GM18870 (cell line): ENCODE measurements around the gene MED14.

Experiments
- ATAC-seq: cut with Tn5 transposase; IDR thresholded peaks from one replicate; pipeline ENCODE4 v1.9.1; 2021; ENCODE audit warnings: moderate library complexity; ENCODE audit not compliant: unreplicated experiment

Gene MED14

DNA sequence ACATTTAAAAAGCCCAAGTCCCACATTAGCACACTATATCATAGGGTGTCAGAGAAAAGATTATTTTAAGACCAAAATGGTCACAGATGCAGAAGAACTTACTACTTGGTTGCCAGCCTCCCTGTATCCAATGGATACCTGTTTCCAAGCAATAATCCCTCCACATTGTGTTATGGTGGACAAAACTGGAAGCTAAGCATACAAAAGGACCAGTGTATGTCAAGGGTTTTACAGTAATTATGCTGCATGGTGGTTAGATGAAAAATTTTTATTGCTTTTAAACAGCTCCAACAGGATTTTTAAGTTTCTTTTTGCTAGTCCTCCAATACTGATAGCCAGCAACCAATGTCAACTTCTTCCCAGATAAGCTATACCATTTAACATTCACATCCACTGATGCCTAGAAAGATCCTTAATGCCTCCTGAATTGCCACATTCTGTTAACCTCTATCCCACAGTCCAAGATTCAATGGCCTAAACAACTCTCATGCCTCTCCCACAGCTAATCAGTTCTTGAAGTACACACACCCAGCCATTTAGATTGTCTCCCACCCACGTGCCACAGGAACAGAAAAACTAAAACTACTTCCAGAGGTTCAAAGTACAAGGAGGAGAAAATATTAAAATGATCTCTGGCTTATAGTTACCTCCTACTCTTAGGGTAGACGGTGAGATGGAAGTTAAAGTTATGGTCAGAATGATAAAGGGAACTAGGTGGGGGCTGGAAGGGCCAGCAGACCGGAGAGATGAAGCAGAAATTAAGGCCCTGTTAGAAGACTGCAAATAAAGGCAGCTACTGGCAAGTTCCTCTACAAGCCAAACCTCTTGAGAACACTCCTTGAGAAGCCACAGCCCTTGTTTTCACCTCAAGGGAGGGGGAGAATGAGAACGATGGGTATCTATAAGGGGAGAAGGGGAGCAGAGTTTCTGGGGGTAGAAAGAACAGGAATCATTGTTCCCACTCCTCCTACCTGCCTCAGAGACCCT, 5.5 kb downstream of the MED14 start:
- no peak for ATAC-seq

DNA sequence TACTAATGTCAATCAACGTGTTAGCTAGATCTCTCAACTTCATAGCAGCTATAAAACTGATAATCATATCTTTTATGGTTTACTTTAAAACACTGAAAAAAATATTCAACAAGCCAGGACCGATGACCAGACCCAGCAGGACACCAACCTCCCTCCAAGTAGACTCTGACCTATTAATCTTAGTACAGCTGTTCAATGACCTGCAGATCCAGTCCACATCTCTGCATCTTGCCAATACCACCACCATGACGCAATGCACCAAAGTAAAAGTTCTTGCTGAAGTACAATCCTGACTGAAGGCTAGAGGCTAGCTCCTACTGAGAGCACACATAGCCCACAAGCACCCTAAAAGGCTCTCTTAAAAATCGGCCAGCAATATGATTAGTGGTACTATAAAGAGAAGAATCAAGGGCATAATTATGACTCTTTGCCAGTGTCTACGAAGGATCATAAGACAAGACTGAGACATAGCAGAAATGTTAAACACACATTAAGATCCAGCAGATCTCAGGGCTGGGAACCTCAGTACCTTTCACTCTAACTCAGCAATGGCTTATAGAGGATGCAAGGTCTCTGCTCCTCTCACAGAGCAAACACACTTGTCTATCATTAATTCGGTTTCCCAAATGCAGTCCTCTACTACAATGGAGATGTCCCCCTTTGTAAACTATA, 7.6 kb downstream of the MED14 start:
- no peak for ATAC-seq

DNA sequence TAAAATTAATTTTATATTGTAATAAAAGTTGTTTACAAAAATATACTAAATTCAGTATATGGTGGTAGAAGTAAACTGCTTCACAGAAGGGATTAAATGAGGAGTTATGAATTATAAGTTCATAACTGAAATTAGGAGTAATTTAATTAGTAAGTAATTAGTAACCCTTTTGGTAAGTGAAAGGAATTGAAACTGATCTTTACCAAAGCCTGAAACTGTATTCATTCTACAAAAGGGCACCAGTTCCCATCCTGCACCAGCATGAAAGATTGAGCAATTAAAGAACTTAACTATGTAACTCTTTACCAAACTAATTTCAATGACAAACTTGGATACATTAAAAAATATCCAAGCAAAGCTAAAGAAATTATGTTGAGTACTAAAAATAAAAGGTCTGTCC, 8.2 kb downstream of the MED14 start:
- no peak for ATAC-seq

DNA sequence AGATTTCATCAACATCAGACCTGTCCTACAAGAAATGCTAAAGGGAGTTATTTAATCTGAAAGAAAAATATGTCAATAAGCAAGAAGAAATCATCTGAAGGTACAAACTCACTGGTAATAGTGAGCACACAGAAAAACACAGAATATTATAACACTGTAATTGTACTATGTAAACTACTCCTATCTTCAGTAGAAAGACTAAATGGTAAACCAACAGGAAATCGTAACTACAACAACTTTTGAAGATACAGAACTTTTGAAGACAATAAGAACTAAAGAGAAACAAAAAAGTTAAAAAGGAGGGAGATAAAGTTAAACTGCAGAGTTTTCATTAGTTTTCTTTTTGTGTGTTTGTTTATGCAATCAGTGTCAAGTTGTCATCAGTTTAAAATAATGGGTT, 12.4 kb downstream of the MED14 start:
- no peak for ATAC-seq

DNA sequence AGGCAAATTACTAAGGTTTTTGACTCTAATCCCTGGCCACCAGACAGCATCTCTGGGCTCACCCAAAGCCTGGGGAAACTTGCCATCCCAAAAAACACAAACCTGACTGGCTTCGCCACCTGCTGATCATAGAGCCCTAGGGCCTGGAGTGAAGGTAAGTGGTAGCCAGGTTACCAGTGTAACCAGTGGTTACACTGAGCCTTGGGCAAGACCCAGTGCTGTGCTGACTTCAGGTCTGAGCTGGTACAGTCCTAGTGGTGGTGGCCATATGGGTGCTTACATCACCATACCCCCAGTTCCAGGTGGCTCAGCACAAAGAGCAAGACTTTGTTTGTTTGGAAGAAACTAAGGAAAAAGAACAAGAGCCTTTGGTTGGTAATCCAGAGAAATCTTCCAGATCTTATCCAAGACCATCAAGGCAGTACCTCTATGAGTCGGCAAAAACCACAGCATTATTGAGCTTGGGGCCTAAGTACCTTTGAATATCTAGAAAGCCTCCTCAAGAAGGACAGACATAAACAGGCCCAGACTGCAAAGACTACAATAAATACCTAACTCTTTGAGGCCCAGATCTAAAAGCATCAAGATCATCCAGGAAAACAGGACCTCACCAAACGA, 13.7 kb downstream of the MED14 start:
- ATAC-seq, result no peak

DNA sequence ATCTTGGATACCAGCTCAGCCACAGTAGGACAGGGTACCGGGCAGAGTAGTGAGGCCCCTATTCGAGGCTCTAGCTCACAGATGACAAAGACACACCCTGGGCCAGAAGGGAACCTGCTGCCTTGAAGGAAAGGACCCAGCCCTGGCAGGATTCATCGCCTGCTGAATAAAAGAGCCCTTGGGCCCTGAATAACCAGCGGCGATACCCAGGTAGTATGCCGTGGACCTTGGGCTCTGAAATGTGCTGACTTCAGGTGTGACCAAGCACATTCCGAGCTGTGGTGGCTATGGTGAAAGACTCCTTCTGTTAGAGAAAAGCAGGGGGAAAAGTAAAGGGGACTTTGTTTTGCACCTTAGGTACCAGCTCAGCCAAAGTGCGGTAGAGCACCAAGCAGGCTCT, 14.6 kb downstream of the MED14 start:
- ATAC-seq, result no peak

DNA sequence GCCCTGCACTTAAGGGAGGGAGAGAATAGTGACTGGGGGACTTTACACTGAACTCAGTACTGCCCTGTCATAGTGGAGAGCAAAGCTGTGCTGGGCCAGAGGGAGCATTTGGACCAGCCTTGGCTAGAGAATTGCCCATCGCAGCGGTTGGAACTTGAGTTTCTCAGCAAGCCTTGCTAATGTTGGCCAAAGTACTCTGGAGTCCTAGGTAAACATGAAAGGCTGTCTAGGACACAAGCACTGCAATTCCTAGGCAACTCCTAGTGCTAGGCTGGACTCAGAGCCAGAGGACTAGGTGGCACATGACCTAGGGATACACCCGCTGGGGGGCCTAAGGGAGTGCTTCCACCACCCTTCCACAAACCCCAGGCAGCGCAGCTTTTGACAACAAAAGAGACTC, 15.0 kb downstream of the MED14 start:
- no peak for ATAC-seq

DNA sequence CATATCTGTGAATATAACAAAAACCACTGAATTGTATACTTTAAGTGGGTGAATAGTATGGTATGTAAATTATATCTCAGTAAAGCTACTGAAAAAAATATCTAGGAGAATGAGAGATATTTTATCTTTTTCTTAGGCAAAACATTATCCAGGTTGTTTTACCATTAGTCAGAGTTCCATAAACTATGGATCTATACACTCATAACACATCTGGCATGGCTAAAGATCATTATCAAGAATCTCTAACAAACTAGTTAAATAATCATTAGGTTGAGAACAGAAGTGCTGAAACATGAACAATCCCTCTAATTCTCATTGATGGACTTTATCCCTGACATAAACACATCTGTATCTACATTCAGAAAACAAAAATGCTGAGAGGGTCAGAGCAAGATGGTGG, 15.6 kb downstream of the MED14 start:
- no peak for ATAC-seq

DNA sequence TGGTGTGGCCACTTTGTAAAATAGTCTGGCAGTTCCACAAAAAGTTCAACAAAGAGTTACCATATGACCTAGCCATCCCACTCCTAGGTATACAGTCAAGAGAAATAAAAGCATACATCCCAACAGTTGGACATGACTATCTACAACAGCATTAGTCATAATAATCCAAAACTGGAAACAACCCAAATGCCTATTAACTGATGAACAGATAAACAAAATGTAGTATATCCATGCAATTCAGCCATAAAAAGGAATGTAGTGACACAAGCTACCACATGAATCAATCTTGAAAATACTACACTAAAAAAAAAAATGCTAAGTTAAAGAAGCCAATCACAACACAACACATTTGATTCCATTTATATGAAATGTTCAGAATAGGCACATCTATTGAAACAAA, 16.1 kb downstream of the MED14 start:
- no peak for ATAC-seq

DNA sequence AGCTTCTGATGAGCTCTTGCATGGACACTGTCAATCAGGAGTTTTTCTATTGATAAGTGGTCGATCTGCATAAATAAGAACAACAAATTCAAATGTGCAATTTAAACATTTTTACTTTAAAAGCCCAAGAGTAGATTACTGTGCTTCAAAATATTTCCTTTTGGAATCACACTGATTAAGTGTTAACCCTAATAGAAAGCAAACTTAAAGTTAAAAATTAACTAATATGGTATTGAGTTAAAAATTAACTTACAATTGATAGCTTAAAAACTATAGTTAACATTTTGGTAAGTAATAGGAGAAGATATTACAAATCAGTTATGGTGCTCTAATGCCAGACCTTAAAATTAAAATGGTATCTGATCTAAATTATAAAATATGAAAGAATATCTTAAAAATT, 25.9 kb downstream of the MED14 start:
- ATAC-seq, result no peak

DNA sequence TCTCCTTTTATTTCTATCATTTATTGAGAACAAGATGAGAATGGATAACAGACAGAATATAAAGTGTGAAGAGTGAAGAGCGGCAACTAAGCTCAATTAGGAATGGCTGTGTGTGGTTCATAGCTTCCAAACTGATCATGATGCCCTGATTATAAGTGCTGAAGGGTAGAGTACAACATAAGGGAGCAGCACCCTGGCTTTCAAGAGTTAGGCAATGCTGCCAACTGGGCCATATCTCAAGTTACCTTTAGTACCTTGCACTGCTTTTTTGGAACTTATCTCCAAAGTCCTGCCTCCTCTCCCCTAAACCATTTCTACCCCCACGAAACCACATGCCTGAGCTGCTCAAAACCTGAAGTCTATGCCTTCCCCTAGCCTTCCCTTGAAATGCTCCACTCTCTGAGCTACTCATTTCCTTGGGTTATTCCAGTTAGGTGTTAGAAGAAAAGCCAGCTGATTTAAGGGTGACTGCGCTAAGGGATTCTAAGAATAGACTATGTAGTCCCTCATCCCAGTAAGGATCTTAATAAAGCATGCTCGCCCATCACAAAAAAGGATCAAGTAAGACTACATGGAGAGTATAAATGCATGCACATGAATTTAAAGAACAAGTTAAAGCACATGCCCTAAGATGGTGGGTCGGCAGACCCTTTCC, 29.6 kb downstream of the MED14 start:
- no peak for ATAC-seq

DNA sequence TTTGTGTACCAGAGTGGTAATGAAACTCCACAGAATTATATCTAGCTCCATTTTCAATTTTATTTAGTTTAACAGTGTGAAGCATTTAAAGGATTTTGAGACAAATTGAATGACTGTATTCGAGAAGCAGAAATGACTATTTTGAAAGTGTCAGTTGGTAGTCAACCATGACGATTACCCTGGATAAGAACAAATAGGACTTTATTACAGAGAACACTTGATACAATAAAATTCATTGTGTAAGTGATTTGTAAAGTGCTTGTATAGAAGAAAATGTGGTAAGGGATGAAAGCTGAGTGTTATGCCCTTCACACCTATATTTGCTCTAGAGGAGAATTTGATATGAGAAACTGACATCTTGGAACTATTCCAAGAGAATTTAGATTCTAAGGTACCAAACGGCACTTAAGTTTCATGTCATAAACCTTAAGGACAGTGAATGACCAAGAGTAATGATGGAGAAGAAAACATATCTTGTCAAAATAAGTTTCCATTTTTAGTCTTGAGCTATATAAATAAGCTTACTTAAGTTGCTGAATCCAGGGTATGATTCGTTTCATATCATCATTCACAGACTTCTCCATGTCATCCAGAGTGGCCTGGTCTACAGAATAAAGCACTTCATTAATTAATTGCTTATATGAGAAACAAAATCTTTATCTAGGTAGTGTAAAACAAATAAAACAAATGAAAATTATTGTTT, 34.6 kb downstream of the MED14 start:
- no peak for ATAC-seq

DNA sequence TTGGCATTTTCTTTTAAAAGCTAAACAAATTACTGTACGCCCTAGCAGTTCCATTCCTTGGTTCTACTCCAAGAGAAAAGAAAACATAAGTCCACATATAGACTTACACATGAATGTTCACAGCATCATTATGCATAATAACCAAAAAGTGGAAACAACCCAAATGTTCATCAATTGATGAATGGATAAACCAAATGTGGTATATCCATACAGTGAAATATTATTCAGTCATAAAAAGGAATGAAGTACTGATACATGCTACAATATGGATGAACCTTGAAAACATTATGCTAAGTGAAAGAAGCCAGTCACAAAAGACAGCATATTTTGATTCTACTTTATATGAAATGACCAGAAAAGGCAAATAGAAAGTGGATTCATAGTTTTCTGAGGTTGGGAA, 36.5 kb downstream of the MED14 start:
- ATAC-seq, result no peak

DNA sequence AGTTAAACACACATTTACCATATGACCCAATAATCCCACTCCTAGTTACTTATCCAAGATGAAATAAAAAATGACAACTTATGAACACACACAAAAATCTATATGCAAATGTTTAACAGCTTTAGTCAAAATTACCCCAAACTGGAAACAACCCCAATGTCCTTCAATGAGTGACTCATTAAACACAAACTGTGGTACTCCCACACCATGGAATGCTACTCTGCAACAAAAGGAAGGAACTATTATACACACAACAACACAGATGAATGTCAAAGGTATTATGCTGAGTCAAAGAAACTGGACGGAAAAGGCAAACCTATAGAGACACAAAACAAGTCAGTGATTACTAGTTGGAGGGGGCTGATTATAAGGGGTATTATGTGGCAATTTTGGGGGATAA, 40.5 kb downstream of the MED14 start:
- no peak for ATAC-seq

DNA sequence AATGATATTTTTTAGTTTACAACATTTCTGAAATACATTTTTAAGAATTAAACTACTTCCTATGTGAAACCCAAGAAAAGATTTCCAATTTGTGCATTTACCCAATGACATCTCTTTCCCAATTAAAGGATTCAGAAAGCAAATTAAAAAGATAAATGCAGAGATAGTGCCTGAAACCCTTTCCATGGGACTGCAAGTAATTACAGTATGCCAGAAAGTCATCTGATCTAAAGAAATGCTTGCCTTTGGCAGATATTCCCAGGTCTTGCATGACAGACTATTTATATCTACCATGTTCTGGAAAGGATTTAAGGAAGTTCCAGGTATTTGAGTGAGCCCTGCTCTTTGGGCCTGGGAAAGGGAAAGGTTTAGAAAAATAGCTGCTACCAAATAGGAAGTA, 46.4 kb downstream of the MED14 start:
- ATAC-seq, result no peak

DNA sequence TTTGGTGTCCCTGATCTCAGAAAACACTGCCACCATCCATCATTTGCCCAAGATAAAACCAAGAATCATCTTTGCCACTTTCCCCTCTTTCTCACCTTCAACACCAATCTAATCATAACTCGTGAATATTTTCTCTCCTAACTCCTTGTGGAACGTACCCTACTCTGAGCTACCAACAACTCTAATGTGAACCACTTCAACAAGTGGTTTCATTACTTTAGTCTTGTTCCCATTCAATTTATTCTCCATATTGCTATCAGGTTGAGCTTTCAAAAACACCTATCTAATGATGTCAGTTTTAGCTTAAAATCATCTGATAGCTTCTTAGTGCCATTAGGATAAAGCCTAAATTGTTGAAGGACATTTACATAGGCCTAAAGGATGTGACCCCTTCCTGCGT, 48.2 kb downstream of the MED14 start:
- no peak for ATAC-seq

DNA sequence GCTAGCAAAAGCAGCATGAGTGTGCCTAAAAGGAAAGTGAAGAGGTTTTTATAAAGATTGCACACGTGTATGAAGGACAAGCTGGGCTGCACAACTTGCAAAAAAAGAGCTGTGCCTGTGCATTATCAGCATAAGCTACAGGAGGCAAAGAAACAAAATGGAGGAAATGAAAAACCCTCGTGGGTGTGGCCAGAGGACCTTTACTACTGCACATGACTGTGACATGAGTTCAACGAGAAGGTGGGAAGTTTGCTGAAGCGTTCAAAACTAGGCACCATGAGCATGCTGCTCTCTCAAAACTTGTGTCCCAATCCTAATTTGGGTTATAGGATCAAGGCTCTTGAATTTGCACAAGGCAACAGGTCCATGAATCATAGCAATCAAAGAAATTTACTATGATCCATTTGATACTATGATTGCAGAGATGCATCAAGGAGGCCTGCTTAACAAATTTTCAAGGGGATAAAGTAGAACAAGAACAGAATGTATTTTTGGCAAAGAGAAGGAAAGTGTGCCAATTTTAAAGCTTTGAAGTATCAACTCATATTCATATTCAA, 49.9 kb downstream of the MED14 start:
- ATAC-seq, result no peak

DNA sequence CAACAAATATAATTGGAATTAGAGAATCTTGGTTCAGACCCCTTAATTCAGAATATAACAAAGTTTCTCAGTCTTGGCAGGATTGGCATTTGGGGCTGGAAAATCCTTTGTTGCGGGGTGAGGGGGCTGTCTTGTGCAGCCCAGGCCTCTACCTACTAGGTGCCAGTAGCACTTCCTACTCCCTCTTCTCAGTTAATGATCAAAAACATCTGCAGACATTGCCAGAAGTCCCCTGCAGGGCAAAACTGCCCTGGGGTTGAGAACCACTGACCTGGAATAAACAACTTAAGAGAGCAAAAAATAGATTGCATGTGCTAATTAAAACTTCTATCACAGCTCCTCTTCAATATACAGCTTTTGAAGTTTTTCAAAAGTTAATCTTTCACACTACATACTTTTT, 51.2 kb downstream of the MED14 start:
- no peak for ATAC-seq

DNA sequence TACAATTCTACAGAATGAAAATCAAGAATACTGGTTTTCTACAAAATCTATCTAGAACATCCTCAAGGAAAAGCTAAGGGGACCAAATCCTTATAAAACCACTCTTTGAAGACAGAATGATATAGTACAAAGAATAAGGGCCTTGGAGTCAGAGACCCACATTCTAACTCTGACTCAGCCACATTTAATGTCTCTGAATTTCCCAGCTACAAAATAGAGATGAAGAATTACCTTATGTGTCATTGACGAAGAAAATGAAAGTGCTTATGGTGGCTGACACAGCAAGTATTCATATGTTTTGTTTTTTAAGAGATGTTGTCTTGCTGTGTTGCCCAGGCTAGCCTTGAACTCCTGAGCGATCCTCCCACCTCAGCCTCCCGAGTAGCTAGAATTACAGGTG, 52.1 kb downstream of the MED14 start:
- ATAC-seq, result no peak

DNA sequence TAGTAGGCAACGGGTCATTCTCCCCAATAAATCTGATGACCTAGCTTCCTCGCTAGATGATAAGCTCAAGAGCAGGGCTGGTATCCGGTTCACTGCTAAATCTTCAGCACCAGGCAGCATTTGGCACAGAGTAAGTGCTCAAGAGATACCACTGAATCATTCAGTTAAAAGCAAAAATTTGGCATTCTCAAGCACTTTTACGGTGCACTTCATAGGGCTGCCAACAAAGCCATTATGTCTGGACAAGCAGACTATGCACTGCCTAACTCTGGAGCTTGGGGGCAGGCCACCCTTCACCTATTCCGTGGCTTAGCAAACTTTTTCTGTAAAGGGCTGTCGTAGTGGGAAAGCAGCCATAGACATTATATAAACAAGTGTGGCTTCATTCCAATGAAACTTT, 64.2 kb downstream of the MED14 start:
- ATAC-seq, result no peak
